Calu3 (cell line): Measurements from ENCODE around the gene GRIN2D. TPM values are rescaled to one million over a fixed set of nuclear protein-coding genes. Genes with fewer than 3 reads are reported as not detected.

Experiments
- BruUV-seq: library from RNA; stranded (reverse); fragments of 400-500 nt; replicated peaks from 2 replicates; lab custom pipeline; 2021; lab: Mats Ljungman, UMichigan
- CTCF ChIA-PET: fragments of 300-600 bp; sonication (Branson Sonifier 250); formaldehyde crosslinking; loops from one replicate; lab custom pipeline; 2022; ENCODE audit warnings: antibody characterized with exemption; lab: Charles Lee
- DNase-seq: peaks from one replicate; pipeline ENCODE4 v3.0.0; 2022
- H3K27ac Mint-ChIP-seq: one replicate; pipeline ENCODE4 v1.8.0; 2022; ENCODE audit warnings: mixed read lengths; ENCODE audit not compliant: unreplicated experiment
- H3K27me3 Mint-ChIP-seq: one replicate; pipeline ENCODE4 v1.8.0; 2022; ENCODE audit warnings: mixed read lengths; ENCODE audit not compliant: unreplicated experiment
- H3K36me3 Mint-ChIP-seq: one replicate; pipeline ENCODE4 v1.8.0; 2022; ENCODE audit warnings: mild to moderate bottlenecking, moderate library complexity, mixed read lengths; ENCODE audit not compliant: insufficient read depth, unreplicated experiment
- H3K4me1 Mint-ChIP-seq: one replicate; pipeline ENCODE4 v1.8.0; 2022; ENCODE audit warnings: mild to moderate bottlenecking, low read depth, mixed read lengths; ENCODE audit not compliant: unreplicated experiment
- H3K4me3 Mint-ChIP-seq: one replicate; pipeline ENCODE4 v1.8.0; 2022; ENCODE audit warnings: mild to moderate bottlenecking, low read depth, moderate library complexity, mixed read lengths; ENCODE audit not compliant: unreplicated experiment
- H3K9me3 Mint-ChIP-seq: one replicate; pipeline ENCODE4 v1.8.0; 2022; ENCODE audit warnings: low read depth, mixed read lengths; ENCODE audit not compliant: unreplicated experiment
- intact Hi-C: fragments of 100-400 bp; cut with micrococcal nuclease; formaldehyde crosslinking; loops from one replicate; pipeline ENCODE4 v1.10.0; 2022; ENCODE audit not compliant: unreplicated experiment
- total RNA-seq: library from RNA; stranded (reverse); gene quantifications from 2 replicates; pipeline ENCODE4 v1.2.3, GENCODE V29; 2022
- TF ChIP-seq, protein P1 (sequence below): fragments of 200-600 bp; IDR thresholded peaks from one replicate; pipeline ENCODE4 v1.8.0; 2022; ENCODE audit warnings: antibody characterized with exemption; ENCODE audit not compliant: unreplicated experiment

The GRIN2D gene
- total RNA-seq, 1 experiment from 2014 or later: not detected

DNA sequence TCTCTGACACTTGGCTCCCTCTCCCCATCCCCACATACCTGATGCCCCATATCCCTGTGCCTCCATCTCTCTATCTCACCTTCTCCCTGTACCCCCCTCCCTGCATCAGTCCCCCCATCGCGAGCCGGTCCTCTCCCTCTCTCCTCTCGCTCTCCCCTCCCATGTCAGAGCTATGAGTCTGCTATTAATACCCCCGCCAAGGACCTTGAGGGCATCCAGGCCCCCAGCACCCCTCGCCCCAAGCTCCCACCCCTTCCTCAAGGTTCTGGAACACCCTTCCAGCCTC, 1.6 kb downstream of the GRIN2D start:
- CTCF ChIA-PET: interaction anchor here (0.6 kb wide), 2 partner anchors 123 to 247 kb away, joined by 3 read pairs; no protein-coding TSS in a partner anchor
- H3K9me3 Mint-ChIP-seq: peaks cover 3% of the 10 kb centered on the region
- H3K36me3 Mint-ChIP-seq: peaks cover 49% of the 10 kb centered on the region

DNA sequence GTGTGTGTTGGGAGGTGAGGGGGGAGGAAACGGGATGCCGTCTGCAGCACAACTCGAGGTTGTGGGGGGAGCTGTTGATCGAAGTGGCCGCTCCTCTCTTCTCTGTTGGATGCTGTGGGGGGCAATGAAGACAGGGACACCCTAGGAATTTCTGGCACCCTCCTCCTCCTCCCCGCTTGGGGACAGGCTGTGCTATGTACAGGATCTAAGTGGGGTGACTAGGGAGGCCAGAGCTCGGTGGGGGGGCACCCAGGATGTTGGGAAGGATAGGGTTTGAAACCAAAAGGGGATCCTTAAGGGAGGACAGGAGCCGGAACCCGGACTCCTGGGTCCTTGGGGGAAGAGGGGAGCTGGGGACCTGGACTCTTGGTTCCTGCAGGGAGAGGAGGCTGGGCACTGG, 2.0 kb downstream of the GRIN2D start:
- intact Hi-C loops: no loop called here
- Mint-ChIP-seq H3K9me3 (peaks cover 3% of the 10 kb centered on the region), H3K4me1 (peaks cover 34% of the 10 kb centered on the region), H3K27me3 (peaks cover 86% of the 10 kb centered on the region), H3K27ac (no peak overlapping the region), H3K36me3 (peaks cover 45% of the 10 kb centered on the region), H3K4me3 (no peak overlapping the region)
- DNase-seq: no peak
- no TSS peak for BruUV-seq
- TF ChIP-seq, protein P1, sequence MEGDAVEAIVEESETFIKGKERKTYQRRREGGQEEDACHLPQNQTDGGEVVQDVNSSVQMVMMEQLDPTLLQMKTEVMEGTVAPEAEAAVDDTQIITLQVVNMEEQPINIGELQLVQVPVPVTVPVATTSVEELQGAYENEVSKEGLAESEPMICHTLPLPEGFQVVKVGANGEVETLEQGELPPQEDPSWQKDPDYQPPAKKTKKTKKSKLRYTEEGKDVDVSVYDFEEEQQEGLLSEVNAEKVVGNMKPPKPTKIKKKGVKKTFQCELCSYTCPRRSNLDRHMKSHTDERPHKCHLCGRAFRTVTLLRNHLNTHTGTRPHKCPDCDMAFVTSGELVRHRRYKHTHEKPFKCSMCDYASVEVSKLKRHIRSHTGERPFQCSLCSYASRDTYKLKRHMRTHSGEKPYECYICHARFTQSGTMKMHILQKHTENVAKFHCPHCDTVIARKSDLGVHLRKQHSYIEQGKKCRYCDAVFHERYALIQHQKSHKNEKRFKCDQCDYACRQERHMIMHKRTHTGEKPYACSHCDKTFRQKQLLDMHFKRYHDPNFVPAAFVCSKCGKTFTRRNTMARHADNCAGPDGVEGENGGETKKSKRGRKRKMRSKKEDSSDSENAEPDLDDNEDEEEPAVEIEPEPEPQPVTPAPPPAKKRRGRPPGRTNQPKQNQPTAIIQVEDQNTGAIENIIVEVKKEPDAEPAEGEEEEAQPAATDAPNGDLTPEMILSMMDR: no peak
- CTCF ChIA-PET: interaction anchor here (0.6 to 0.8 kb wide), 3 partner anchors 63 to 247 kb away, joined by 3 read pairs; no protein-coding TSS in a partner anchor

More for the DNA sequence above, 1.6 kb downstream of the GRIN2D start:
- intact Hi-C loops: no loop called here
- DNase-seq: no peak
- TF ChIP-seq, protein P1: no peak
- BruUV-seq: no TSS peak
- Mint-ChIP-seq H3K27ac (no peak overlapping the region), H3K4me1 (peaks cover 34% of the 10 kb centered on the region), H3K27me3 (peaks cover 86% of the 10 kb centered on the region), H3K4me3 (no peak overlapping the region)

DNA sequence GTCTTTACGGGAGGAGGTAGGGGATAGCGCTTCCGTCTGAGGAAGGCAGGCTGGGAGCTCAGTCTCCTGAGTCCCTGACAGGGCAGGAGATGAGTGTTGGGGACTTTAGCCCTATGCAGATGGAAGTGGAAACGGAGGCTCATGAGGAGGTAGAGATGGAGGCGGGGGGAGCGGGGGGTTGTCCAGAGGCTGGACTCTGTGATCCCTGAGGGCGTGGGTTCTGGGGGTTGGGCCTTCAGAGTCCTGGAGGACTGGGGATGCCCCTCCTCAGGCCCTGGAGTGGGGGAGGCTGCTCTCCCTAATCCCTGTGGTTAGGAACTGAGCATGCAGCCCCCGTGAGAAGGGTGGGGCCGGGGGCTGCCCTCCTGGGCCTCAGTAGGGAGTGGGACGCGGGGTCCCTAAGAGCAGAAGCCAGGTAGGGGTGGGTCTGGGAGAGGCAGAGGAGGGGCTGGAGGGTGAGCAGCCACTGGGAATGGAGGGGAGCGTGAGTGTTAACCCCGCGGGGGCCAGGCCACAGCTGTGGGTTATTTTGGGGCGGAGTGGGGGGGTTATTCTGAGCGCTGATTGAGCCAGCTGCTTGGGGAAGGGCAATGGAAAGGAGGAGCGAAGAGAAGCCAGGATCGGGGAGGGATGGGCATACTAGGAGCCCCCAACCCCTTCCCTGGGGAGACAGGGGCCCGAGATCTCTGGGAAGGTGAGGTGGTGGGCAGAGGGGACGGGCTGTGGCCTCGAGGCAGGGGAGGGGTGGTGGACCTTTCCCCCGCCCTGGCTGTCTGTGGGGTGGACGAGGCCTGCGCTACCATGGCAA, 2.8 kb downstream of the GRIN2D start:
- intact Hi-C loops: no loop called here
- Mint-ChIP-seq H3K4me3 (no peak overlapping the region), H3K27ac (no peak overlapping the region), H3K36me3 (peaks cover 38% of the 10 kb centered on the region), H3K9me3 (peaks cover 3% of the 10 kb centered on the region), H3K4me1 (peaks cover 34% of the 10 kb centered on the region), H3K27me3 (peaks cover 91% of the 10 kb centered on the region)
- BruUV-seq: no TSS peak
- CTCF ChIA-PET: interaction anchor here (0.8 kb wide), 1 partner anchor 64 kb away, joined by 3 read pairs; no protein-coding TSS in a partner anchor
- DNase-seq: no peak
- TF ChIP-seq, protein P1: no peak

DNA sequence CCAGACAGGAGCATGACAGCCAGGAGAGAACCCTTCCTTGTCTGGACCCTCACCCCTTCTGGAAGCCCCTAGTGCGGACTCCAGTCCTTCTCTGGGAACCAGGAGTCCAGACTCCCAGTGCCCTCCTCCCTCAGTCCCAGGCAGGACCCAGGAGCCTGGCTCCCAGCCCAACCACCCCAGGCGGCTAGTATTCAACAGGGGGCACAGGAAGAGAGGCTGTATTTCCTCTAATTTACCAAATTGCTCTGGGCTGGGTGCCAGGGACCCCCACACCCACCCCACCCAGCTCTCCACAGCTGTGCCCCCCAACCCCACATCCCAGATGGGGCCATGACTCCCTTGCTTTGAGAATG, 3.3 kb downstream of the GRIN2D start:
- peaks cover 92% of the 10 kb centered on the region for H3K27me3 Mint-ChIP-seq
- H3K4me3 Mint-ChIP-seq: peak overlapping the region; percentile 53
- H3K27ac Mint-ChIP-seq: peak overlapping the region; percentile 3
- TF ChIP-seq, protein P1: no peak
- CTCF ChIA-PET: no interaction called here
- BruUV-seq: no TSS peak
- intact Hi-C loops: no loop called here
- peaks cover 34% of the 10 kb centered on the region for H3K4me1 Mint-ChIP-seq
- DNase-seq: no peak
- H3K9me3 Mint-ChIP-seq: peaks cover 3% of the 10 kb centered on the region
- peaks cover 33% of the 10 kb centered on the region for H3K36me3 Mint-ChIP-seq
